Measurements from ENCODE around the gene MAP6.
A peak's percentile ranks its signal among the peaks of the same experiment; 100 is the strongest.
"Not testable (repeated sequence)": the region's sequence is repeated elsewhere in the genome, so short reads cannot be mapped to it uniquely, and the experiment has no call there.

MAP6 gene

DNA sequence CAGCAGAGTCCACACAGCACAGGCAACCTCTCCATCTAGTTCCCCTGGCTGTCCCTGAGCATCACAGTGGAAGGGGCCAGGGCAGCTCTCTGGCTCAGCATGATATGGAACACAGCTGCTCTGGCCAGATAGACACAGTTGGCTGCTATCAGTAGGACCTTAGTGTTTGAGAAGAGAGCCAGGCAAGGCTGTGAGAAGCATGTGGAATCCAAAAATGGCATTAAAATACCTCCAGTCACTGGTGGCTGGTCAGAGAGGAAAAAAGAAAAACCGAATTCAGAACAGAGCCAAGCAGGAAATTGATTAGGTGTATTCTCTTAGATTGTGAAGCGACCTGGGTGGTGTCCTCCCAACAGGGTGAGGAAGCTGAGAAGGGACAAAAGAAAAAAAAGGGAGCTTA lies 78.9 kb downstream of the MAP6 start:
- DNase-seq: no peak

DNA sequence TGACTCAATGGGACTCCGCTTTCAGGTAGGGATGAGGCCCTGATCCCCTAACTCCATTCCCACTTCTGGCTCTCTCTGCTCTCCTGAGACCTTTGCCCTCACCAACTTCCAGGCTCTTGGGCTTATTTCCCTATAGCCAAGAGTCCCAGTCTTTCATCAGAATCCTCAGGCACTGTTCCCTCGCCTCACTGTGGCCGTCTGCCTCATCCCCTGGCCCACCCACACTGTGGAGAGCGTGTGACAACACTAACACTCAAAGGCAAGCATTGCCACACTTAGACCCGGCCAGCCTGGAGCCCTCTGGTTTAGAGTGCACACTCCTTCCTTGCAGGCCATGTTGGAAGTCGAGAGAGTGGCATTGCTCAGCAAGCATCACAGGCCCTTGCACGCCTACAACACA lies 79.8 kb downstream of the MAP6 start:
- no peak for DNase-seq

- DNase-seq: no peak
These were observed 80.8 kb downstream of the MAP6 start for GRCh38 chr11:75588051-75588481.

GRCh38 chr11:75586395-75586794 lies 82.4 kb downstream of the MAP6 start:
- no peak for DNase-seq

DNA sequence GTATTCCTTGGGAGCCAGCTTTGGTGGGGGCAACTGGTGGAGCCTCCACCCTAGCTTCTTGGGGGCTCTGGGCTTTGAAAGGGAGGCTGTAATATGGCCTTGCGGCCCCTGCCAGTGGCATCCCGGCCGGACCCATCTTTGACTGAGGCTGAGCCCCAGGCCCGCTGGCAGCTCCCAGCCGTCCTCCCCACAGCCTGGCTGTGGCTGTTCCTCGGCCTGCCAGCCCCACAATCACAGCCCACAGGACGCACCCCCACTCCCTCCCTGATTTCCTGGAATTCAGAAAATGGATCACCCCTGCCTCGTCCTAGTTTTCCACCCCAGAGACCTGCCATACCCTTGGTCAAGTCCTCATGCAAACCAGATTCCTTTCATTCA lies 83.6 kb downstream of the MAP6 start:
- DNase-seq: no peak

- DNase-seq: not testable (repeated sequence)
These were observed 84.1 kb downstream of the MAP6 start for GRCh38 chr11:75584659-75585292.

DNA sequence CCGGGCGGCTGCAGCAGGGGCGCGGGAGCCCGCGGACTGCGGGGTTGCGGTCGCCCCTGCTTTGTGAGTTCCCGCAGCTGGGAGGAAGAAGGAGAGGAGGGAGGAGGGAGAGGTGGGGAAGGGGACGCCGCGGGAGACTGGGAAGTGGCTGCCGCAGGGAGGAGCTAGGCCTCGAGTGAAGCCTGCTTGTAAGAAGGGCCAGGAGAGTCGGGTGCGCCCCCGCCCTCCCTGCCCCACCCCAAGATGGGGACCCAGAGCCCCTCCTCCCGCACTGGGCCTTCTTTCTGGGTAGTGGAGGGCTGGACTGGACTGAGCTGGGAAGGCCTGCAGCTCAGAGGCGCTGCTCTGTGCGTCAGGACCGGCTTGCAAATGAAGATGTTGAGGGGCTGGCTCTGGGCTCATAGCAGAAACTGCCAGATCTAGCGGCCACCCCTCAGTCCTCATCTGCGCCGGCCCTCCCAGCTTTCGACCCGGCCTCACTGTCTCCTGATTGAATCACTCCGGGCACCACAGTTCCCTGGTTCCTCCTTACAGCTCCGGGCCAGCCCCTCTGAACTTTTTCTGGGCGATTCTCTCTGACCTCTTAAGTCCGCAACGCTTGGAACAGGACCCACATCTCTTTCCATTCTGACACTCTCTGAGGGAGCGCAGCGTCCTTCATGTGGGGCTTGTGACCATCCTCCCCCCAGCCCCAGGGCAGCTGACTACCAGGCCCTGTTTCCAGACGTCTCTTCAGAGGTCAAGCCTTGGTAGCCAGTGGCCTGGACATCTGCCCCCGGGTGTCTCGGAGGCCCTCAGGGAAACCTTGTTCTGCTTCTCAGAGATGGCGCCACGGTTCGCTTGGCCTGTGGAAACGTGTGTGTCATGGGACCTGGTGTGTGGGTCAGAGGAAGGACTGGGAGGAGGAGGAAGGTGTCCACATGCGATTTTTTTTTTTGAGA lies 84.8 kb downstream of the MAP6 start:
- no peak for DNase-seq

DNA sequence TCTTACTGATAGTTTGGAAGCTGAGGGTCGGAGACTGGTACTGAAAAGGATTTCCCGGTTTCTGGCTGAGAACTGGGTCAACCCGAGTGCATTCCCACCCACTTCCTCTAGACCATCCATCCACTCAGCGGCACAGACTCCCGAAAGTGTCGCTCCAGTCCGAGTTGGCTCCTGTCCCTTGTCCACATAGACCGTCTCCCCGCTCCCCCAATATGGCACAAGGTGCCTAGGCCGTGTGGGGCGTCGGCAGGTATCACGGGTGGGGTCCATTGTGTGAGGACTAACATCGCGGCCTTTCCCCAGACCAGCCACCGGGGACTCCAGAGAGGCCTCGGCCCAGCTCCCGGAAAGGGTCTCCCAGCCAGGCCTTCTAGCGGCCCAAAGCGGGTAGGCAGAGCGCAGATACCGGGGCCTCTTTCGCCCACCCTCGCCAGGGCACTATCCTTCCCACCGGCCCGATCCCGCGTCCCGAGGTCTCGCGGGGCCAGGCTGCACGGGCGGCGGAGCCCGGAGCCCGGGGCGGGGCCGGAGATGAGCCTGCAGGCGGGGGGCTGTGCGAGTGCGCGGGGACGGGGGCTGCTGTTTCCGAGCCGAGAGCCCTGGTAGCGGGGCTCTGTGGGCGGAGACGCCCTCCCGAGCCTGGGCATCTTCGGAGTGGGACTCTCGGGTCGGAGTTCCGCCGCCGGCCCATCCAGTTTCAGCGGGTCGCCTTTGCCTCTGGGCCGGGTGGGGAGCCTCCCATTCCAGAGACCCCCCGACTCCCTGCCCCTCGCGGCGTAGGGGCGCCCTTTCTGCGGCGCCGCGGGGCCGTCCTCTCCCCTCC lies 85.7 kb downstream of the MAP6 start:
- DNase-seq: peak; percentile 44

DNA sequence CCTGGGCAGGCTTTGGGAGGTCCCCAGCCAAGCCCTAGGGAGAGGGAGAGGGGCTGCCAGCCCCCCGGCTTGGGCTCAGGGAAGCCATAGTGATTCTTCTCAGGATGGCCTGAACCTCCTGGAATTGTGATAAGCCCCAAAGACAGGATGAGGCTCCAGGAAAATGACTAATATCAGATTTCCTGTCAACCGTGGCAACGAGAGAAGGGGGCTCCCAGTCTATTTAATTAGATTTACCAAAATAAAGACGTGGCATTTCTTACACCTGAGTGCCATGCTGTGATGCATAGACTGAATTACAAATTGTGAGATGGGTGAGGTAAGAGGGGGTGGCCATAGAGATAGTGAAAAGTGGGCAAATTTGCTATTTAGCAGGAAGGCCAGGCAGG lies 86.3 kb downstream of the MAP6 start:
- peak; percentile 13 for DNase-seq

GRCh38 chr11:75579841-75580240 lies 89.0 kb downstream of the MAP6 start:
- DNase-seq: no peak

GRCh38 chr11:75578977-75579376 lies 89.9 kb downstream of the MAP6 start:
- no peak for DNase-seq

GRCh38 chr11:75577207-75577606 lies 91.6 kb downstream of the MAP6 start:
- peak; percentile 39 for DNase-seq

DNA sequence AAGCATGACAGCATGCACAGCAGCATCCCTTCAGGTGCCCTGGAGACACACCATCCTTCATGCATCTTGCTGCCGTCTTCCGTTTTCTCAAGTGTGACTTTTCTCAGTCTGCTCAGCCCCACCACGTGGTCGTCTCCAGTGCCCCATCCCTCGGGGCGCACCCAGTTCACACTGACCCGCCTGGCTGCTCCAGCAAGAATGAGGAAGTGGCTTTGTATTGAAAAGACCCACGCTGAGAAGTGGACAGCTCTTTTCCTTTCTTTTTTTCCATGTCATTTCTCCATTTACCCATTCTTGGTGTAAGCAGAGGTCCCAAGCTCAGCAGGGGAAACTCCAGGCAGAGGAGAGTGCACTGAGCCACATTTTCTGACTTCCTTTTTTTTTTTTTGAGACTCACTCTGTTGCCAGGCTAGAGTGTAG lies 92.3 kb downstream of the MAP6 start:
- DNase-seq: no peak

DNA sequence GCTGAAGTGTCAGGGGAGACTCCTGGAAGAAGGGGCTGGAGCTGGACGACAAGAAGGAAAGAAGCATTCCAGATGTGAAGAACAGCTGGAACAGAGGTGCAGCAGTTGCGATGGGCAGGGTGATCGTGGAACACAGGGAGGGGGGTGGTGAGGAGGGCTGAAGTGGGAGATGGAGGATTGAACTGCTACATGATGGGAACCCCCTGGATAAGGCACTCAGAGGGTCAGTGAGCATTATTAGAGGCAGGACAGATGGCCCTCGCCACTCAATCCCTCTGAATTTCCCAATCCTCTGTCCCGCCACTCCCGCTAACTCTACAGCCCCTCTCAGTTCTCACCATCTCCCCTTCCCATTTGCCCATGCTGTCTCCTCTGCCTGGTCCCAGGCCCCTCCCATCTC lies 92.8 kb downstream of the MAP6 start:
- no peak for DNase-seq

DNA sequence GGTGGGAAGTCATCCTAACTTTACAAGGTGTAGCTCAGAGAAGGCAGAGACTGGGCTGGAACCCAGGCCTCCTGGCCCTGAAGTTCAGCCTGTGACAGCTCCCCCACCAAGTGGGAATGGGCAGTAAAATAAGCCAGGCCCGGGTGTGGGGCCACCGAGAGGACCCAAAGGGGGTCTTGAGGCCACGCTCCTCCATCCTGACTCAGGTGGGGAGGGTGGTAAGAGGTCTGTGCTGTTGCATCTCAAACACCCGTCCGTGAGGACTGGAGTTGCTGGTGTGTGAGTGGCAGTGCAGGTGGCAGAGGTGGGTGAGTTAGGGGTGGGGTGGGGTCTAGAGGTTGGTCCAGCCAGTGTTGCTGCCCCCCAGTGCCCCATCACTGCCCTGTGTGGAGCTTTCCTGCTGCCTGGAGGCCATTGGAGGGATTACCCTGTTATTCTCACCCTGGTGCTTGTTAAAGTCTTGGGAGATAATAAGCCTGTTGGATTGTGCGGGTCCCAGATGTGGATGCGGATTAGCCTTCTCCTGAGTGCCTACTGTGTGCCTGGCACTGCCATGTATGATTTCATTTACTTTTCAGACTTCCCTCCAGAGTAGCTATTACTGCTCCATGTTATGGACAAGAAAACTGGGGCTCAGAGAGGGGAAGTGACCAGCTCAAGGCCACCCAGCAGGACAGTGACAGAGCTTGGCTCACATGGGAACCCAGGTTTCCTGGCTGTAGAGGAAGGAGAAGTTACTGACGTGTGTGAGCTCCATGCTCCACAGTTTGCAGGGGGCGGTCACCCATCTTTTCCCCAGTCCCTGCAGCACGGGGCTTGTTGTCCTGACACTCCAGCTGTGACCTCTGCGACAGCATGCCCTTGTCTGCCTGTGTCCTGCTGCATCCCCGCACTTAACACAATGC lies 93.9 kb downstream of the MAP6 start:
- DNase-seq: no peak

GRCh38 chr11:75572744-75573143 lies 96.1 kb downstream of the MAP6 start:
- no peak for DNase-seq

DNA sequence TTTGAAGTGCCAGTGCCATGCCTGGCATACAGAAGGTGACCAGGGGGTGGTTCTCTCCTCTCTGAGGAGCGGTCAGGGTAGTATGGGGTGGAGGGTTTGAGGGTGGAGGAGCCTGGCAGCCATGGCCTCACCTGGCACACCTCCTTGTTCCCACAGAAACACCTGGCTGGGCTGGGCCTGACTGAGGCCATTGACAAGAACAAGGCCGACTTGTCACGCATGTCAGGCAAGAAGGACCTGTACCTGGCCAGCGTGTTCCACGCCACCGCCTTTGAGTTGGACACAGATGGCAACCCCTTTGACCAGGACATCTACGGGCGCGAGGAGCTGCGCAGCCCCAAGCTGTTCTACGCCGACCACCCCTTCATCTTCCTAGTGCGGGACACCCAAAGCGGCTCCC lies 97.2 kb downstream of the MAP6 start:
- no peak for DNase-seq

DNA sequence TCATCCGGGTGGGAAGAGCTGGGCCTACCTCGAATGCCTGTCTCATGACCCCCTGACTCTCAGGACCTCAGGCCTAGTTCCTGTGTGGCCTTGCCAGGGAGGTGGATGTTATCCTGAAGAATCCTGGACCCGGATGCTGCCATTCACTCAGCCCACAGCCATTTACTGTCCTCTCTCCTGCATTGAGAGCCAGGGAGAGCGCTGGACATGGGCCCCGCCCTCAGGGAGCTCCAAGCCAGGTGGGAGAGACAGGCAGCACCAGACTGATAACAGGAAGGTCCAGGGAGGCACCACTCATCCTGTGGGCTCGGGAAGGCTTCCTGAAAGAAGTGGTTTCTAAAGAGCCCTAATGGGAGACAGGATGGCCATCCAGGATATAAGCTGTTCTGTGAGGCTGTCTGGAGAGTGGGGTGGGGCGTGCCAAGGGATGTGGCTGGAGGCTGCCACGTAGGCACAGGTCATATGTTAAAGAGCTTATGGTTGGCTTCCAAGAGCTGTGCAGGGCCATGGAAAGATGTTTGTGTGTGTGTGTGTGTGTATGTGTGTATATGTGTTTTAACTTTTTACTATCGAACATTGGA lies 98.2 kb downstream of the MAP6 start:
- no peak for DNase-seq

- no peak for DNase-seq
These were observed 100.1 kb downstream of the MAP6 start for GRCh38 chr11:75568616-75569219.

GRCh38 chr11:75567971-75568370 lies 100.9 kb downstream of the MAP6 start:
- DNase-seq: no peak

GRCh38 chr11:75566763-75567279 lies 102.0 kb downstream of the MAP6 start:
- no peak for DNase-seq
